Cardiac muscle cell (in vitro differentiated cells and primary cell): ENCODE results near the gene RUNX2. TPM values are rescaled to one million over a fixed set of nuclear protein-coding genes. Genes with fewer than 3 reads are reported as not detected.

Source experiments
- DNase-seq, 2 donors: peaks; one replicate each; pipeline versions ENCODE4 v3.0.0 to v3.0.0-alpha.2; 2010 to 2017; ENCODE audit warnings: low read depth in 1 of 2, low spot score in 1 of 2
- H3K27ac ChIP-seq: fragments of 200-600 bp; sonication (generic); 2 replicates; pipeline ENCODE4 v1.5.1; 2016
- H3K27me3 ChIP-seq: fragments of 200-600 bp; sonication (generic); 2 replicates; pipeline ENCODE4 v1.6.0; 2016; ENCODE audit warnings: control low read depth
- H3K36me3 ChIP-seq: fragments of 200-600 bp; sonication (generic); 2 replicates; pipeline ENCODE4 v1.5.1; 2016; ENCODE audit warnings: control low read depth
- H3K4me1 ChIP-seq: fragments of 200-600 bp; sonication (generic); 2 replicates; pipeline ENCODE4 v1.8.1; 2017; ENCODE audit warnings: low read depth, mild to moderate bottlenecking, mixed run types
- H3K4me3 ChIP-seq: fragments of 200-600 bp; sonication (generic); 2 replicates; pipeline ENCODE4 v1.5.1; 2016; ENCODE audit warnings: mild to moderate bottlenecking
- H3K9me3 ChIP-seq: fragments of 200-600 bp; sonication (generic); 2 replicates; pipeline ENCODE4 v1.5.1; 2017; ENCODE audit warnings: low read depth, mild to moderate bottlenecking, control low read depth
- polyA plus RNA-seq: library from polyadenylated mRNA; unstranded; fragments of >200 nt; fragmentation: Nextera tagmentation; extraction: Ambion mirVana; gene quantifications from 2 replicates; pipeline ENCODE4 v1.2.1, GENCODE V29; 2016
- total RNA-seq: library from RNA; depleted of rRNA; stranded (reverse); fragments of >200 nt; gene quantifications from 2 replicates; pipeline ENCODE4 v1.2.3, GENCODE V29; 2016
- TF ChIP-seq, protein P1 (sequence below): IDR thresholded peaks from 2 replicates; pipeline ENCODE4 v1.5.1; 2012; ENCODE audit warnings: low read depth, mild to moderate bottlenecking, low read length

RUNX2 gene
- total and polyA plus RNA-seq, 2 experiments from 2014 or later, result 1.6 to 1.9 TPM

- H3K4me1 ChIP-seq, result no peaks in the 10 kb centered on the region
- no peak overlapping the region for H3K4me3 ChIP-seq
- no peaks in the 10 kb centered on the region for H3K27me3 ChIP-seq
- TF ChIP-seq, protein P1, sequence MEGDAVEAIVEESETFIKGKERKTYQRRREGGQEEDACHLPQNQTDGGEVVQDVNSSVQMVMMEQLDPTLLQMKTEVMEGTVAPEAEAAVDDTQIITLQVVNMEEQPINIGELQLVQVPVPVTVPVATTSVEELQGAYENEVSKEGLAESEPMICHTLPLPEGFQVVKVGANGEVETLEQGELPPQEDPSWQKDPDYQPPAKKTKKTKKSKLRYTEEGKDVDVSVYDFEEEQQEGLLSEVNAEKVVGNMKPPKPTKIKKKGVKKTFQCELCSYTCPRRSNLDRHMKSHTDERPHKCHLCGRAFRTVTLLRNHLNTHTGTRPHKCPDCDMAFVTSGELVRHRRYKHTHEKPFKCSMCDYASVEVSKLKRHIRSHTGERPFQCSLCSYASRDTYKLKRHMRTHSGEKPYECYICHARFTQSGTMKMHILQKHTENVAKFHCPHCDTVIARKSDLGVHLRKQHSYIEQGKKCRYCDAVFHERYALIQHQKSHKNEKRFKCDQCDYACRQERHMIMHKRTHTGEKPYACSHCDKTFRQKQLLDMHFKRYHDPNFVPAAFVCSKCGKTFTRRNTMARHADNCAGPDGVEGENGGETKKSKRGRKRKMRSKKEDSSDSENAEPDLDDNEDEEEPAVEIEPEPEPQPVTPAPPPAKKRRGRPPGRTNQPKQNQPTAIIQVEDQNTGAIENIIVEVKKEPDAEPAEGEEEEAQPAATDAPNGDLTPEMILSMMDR, result no peak
- no peak overlapping the region for H3K27ac ChIP-seq
- H3K36me3 ChIP-seq, result no peaks in the 10 kb centered on the region
- no peaks in the 10 kb centered on the region for H3K9me3 ChIP-seq
- DNase-seq, result no peak
Measured at GRCh38 chr6:45712076-45712475, 383.9 kb downstream of the RUNX2 start.

GRCh38 chr6:45712786-45713185 lies 384.7 kb downstream of the RUNX2 start:
- Histone ChIP-seq H3K4me3 (no peak overlapping the region), H3K27me3 (no peaks in the 10 kb centered on the region), H3K4me1 (no peaks in the 10 kb centered on the region), H3K36me3 (no peaks in the 10 kb centered on the region), H3K9me3 (no peaks in the 10 kb centered on the region), H3K27ac (no peak overlapping the region)
- TF ChIP-seq, protein P1, result no peak
- no peak for DNase-seq

Other genes starting within 250 kb of the RUNX2 start
- 8.0 and 12.4 TPM in 2 replicates for gene SUPT3H, start 49.6 kb downstream of the RUNX2 start, total RNA-seq
- 19.4 and 31.9 TPM in 2 replicates for gene SUPT3H, start 49.6 kb downstream of the RUNX2 start, polyA plus RNA-seq